ENCODE data around the gene TSPAN18. TPM values are rescaled to one million over a fixed set of nuclear protein-coding genes. Genes with fewer than 3 reads are reported as not detected.

The TSPAN18 gene
- total RNA-seq, 1 donor from 2014 or later: 31.7 TPM

DNA sequence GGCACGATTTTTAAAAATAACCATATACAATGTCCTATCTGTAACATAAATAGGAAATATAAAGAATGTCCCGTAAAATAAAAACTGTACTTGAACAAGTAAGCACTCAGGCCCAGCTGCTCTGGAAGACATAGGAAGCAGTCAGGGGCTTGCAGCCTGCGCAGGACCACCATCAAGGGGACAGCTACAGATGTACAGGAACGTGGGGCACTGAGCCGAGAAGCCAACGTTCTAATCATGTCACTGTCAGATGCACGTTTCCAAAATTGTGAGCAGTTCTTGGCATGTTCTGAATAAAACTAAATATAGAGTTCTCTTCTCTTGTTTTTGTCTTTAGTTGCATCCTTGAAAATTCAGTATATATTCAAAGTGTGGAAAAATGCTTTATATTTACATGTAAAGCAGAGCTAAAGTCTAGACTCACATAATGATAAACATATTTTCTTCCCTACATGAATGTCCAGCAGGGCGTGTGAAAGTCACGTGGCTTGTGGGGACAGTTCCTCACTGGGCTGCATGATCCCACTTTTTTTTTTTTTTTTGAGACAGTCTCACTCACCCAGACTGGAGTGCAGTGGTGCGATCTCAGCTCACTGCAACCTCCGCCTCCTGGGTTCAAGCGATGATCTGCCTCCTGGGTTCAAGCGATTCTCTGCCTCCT is 28.4 kb upstream of the TSPAN18 start:
- Histone ChIP-seq H2AFZ (ENCODE audit: low read depth, low read length) (no peak overlapping the region), H3K27me3 (ENCODE audit: insufficient read depth, low read length) (peaks cover 6% of the 10 kb centered on the region), H3K36me3 (ENCODE audit: insufficient read depth, low read length) (no peaks in the 10 kb centered on the region), H3K4me1 (ENCODE audit: insufficient read depth, low read length) (no peaks in the 10 kb centered on the region), H3K79me2 (ENCODE audit: insufficient read depth, low read length) (no peaks in the 10 kb centered on the region), H3K4me2 (ENCODE audit: low read length) (no peak overlapping the region), H3K9me3 (ENCODE audit: insufficient read depth, low read depth, low read length) (no peaks in the 10 kb centered on the region), H3K4me3 (ENCODE audit: insufficient read depth, low read depth, low read length) (no peak overlapping the region), H3K9ac (ENCODE audit: low read length) (no peak overlapping the region), H3K27ac (ENCODE audit: low read depth, low read length) (no peak overlapping the region), H4K20me1 (ENCODE audit: insufficient read depth, low read length) (no peaks in the 10 kb centered on the region)
- Mint-ChIP-seq H3K4me3 (ENCODE audit: unreplicated experiment) (no peak overlapping the region), H3K9me3 (ENCODE audit: unreplicated experiment) (no peaks in the 10 kb centered on the region), H3K36me3 (ENCODE audit: low read depth, unreplicated experiment) (no peaks in the 10 kb centered on the region), H3K27ac (ENCODE audit: unreplicated experiment) (no peak overlapping the region), H3K27me3 (ENCODE audit: low read depth, unreplicated experiment) (peaks cover 55% of the 10 kb centered on the region), H3K4me1 (ENCODE audit: low read depth, unreplicated experiment) (peaks cover 8% of the 10 kb centered on the region)
- FAIRE-seq (no peak), DNase-seq (ENCODE audit: low read depth) (no peak)
- TF ChIP-seq CTCF (IDR thresholded peaks at IDR 0.05; ENCODE audit: insufficient read depth, low read depth, low read length) (no peak), EZH2 (IDR thresholded peaks at IDR 0.05; ENCODE audit: insufficient read depth, low read length) (no peak)

DNA sequence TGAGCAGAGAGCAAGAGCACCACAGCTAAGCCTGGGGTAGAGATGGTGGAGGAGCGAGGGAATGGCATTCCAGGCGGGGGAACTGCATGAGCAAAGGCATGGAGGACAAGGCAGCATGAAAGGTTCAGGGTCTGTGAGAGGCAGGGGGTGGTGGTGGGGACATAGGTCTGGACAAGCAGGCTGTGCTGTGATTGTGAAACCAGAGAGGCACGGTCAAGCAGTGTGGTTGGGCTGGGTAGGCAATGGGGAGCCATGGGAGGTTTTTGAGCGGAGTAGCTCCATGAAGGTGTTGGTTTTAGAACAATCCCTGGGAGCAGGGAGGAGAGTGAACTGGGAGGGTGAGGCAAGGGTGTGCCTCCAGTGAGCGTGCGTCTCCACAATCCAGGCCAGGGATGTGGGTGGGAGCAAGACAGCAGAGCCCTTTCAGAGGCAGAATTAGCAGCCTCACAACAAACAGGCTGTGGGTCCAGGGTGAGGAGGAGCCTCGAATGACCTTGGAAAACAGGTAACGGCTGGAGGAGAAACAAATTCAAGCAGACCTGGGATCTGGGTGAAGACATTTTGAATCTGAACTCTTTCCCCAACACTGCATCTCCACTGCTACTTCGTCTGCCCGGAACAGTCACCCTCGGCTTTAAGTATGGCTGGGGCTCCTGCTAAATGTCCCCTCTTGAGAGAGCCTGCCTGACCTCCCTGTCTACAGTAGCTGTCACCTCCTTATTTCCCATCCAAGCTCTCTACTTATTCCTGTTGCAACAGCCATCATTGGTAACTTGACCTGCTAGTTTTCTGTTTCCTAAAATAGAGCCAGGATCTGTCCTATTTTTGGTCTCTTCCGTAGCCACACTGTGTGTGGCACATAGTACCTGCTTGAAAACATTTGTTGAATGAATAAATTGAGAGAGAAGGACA is 27.0 kb upstream of the TSPAN18 start:
- H3K79me2 ChIP-seq (ENCODE audit: insufficient read depth, low read length): no peaks in the 10 kb centered on the region
- H3K27me3 ChIP-seq (ENCODE audit: insufficient read depth, low read length): peaks cover 6% of the 10 kb centered on the region
- no peaks in the 10 kb centered on the region for H3K36me3 ChIP-seq (ENCODE audit: insufficient read depth, low read length)
- H3K4me3 ChIP-seq (ENCODE audit: insufficient read depth, low read depth, low read length): no peak overlapping the region
- TF ChIP-seq EZH2 (IDR thresholded peaks at IDR 0.05; ENCODE audit: insufficient read depth, low read length) (no peak), CTCF (IDR thresholded peaks at IDR 0.05; ENCODE audit: insufficient read depth, low read depth, low read length) (no peak)
- peaks cover 8% of the 10 kb centered on the region for H3K4me1 Mint-ChIP-seq (ENCODE audit: low read depth, unreplicated experiment)
- peaks cover 51% of the 10 kb centered on the region for H3K27me3 Mint-ChIP-seq (ENCODE audit: low read depth, unreplicated experiment)
- no peak overlapping the region for H3K27ac ChIP-seq (ENCODE audit: low read depth, low read length)
- H3K27ac Mint-ChIP-seq (ENCODE audit: unreplicated experiment): no peak overlapping the region
- H3K4me2 ChIP-seq (ENCODE audit: low read length): no peak overlapping the region
- no peak overlapping the region for H2AFZ ChIP-seq (ENCODE audit: low read depth, low read length)
- peak overlapping the region; percentile 68 for H3K4me3 Mint-ChIP-seq (ENCODE audit: unreplicated experiment)
- no peaks in the 10 kb centered on the region for H3K4me1 ChIP-seq (ENCODE audit: insufficient read depth, low read length)
- H3K9me3 ChIP-seq (ENCODE audit: insufficient read depth, low read depth, low read length): peaks cover 3% of the 10 kb centered on the region
- H3K36me3 Mint-ChIP-seq (ENCODE audit: low read depth, unreplicated experiment): no peaks in the 10 kb centered on the region
- H3K9me3 Mint-ChIP-seq (ENCODE audit: unreplicated experiment): peaks cover 3% of the 10 kb centered on the region
- H4K20me1 ChIP-seq (ENCODE audit: insufficient read depth, low read length): no peaks in the 10 kb centered on the region
- FAIRE-seq: no peak
- H3K9ac ChIP-seq (ENCODE audit: low read length): no peak overlapping the region
- DNase-seq (ENCODE audit: low read depth): no peak
